A375 (cell line): Measurements from ENCODE around the gene SEC31B. TPM values are rescaled to one million over a fixed set of nuclear protein-coding genes. Genes with fewer than 3 reads are reported as not detected.

Experiments
- total RNA-seq: library from RNA; depleted of rRNA; stranded (reverse); fragments of >200 nt; shearing (Covaris generic); gene quantifications from 2 replicates; pipeline ENCODE4 v1.2.3, GENCODE V29; 2014; rRNA removed

Gene SEC31B
- 4.3 and 4.7 TPM in 2 replicates for total RNA-seq

GRCh38 chr10:100519311-100520051 is at the start of gene SEC31B:
TSS of gene SEC31B (minus strand) at chr10:100519861. CDS start at chr10:100516952, 2,909 bp downstream.

GRCh38 chr10:100535715-100536353 is 16.2 kb upstream of the SEC31B start, which contains the start of gene HIF1AN:
TSS of gene HIF1AN (plus strand) at chr10:100535943. CDS start at chr10:100535959, 16 bp downstream.

GRCh38 chr10:100529475-100530298 is 10.0 kb upstream of the SEC31B start, which contains the start of gene NDUFB8:
TSS of gene NDUFB8 (minus strand) at chr10:100529871. CDS start at chr10:100529851, 20 bp downstream.

GRCh38 chr10:100462709-100463108 is 57.0 kb downstream of the SEC31B start, which contains the start of gene WNT8B:
TSS of gene WNT8B (plus strand) at chr10:100463009. CDS start at chr10:100463169, 160 bp downstream.

Other genes with a start within 250 kb of the SEC31B start
- gene BLOC1S2, start 233.2 kb downstream of the SEC31B start, total RNA-seq, result 42.4 and 45.3 TPM in 2 replicates
- not detected in 2 replicates for gene PKD2L1, start 189.6 kb downstream of the SEC31B start, total RNA-seq
- gene SCD, start 172.6 kb downstream of the SEC31B start, total RNA-seq, result 113 and 114 TPM in 2 replicates
- 0.08 and 0.11 TPM in 2 replicates for gene WNT8B, start 56.9 kb downstream of the SEC31B start, total RNA-seq
- gene NDUFB8, start 10.0 kb upstream of the SEC31B start, total RNA-seq, result 409 and 414 TPM in 2 replicates
- gene HIF1AN, start 16.1 kb upstream of the SEC31B start, total RNA-seq, result 14.1 and 14.7 TPM in 2 replicates
- gene PAX2, start 225.7 kb upstream of the SEC31B start, total RNA-seq, result not detected in 2 replicates